HuH-7 (cell line): ENCODE results near the gene RPS6KA2.
"Not testable (repeated sequence)": the region's sequence is repeated elsewhere in the genome, so short reads cannot be mapped to it uniquely, and the experiment has no call there.

ENCODE experiments used
- DNase-seq: peaks from one replicate; pipeline ENCODE4 v3.0.0; 2011; ENCODE audit warnings: low spot score

Gene RPS6KA2

DNA sequence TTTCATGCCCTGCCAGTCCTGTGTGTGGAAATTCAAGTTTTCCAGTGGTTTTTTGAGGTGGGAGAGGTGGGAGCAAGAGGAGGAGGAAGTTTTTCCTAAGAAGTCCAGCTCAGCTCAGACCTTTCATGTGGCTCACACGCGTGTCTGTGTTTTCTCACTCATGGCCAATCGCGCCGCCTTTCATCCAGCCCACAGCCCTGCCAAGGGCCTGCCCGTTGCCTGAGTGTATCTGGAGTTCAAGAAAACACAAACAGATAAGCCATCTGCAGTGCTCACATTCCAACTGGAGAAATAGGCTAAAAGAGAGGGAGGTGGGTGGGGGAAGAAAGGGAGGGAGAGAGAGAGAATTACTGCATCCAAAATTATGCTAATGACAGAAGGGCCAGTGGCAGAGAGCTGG lies 231.7 kb downstream of the RPS6KA2 start:
- DNase-seq: no peak

DNA sequence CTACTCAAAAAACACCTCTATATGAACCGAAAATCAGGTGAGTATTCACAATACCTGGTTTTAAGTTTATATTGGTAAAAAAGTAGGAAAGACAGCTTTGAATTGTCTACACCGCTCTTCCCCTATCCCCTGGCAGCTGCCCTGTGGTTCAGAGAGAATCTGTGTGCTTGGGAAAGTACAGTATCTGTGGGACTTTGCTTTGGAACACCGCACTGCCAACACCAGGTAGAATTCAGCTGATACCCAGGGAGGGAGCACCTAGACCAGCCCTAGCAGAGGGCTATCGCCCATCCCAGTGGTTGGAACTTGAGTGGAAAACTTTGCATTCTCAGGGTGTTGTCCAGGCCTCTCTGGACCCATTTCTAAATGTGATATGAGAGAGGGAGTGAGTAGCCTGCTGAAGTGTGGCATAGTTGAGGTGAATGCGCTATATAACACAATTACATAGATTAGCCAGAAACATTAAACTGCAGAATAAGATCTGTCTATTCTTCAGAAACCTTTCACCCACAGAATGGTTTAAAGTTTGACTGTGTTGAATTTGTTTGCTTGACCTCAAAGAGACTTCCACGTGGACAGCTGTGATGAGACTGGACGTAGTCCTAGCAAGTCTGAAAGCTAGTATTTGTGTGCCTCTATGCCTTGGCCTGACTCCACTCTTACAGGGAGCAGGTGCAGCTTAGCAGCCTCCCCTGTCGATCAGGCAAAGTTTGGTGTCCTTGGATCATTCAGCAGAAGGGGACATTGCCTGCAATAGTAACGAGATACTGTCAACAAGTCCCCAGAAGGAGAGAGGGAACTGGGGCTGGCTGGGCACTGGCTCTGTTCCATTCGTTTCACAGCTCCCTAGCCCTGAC lies 232.8 kb downstream of the RPS6KA2 start:
- DNase-seq: no peak

DNA sequence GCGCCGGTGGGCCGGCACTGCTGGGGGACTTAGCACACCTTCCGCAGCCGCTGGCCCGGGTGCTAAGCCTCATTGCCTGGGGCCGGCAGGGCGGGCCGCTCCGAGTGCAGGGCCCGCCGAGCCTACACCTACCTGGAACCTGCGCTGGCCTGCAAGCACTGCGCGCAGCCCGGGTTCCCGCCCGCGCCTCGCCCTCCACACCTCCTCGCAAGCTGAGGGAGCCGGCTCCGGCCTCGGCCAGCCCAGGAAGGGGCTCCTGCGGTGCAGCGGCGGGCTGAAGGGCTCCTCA lies 233.6 kb downstream of the RPS6KA2 start:
- no peak for DNase-seq

DNA sequence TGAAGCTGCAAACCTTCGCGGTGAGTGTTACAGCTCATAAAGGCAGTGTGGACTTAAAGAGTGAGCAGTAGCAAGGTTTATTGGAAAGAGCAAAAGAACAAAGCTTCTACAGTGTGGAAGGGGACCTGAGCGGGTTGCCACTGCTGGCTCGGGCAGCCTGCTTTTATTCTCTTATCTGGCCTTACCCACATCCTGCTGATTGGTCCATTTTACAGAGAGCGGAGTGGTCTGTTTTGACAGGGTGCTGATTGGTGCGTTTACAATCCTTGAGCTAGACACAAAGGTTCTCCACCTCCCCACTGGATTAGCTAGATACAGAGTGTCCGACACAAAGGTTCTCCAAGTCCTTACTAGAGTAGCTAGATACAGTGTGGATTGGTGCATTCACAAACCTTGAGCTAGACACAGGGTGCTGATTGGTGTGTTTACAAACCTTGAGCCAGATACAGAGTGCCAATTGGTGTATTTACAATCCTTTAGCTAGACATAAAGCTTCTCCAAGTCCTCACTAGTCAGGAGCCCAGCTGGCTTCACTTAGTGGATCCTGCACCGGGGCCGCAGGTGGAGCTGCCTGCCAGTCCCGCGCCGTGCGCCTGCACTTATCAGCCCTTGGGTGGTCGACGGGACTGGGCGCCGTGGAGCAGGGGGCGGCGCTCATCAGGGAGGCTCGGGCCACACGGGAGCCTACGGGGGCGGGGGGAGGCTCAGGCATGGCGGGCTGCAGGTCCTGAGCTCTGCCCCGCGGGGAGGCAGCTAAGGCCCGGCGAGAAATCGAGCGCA lies 234.1 kb downstream of the RPS6KA2 start:
- DNase-seq: not testable (repeated sequence)

DNA sequence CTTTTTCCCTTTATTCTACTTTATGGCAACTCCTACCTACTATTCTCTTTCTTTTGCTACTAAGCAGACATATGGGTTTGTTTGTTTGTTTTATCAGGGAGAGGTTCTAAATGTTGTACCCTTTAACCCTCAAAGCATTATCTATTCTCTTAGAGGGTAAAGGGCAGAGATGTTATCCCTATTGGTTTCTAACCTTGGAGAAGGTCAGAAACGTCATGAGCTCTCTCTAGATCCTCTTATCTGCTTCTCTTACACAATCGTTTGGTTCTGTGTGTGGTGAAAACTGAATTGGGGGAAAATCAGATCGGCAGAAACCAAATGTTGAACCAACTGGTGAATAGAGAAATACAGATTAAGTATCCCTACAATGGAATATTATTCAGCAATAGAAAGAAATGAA lies 237.9 kb downstream of the RPS6KA2 start:
- DNase-seq: no peak

DNA sequence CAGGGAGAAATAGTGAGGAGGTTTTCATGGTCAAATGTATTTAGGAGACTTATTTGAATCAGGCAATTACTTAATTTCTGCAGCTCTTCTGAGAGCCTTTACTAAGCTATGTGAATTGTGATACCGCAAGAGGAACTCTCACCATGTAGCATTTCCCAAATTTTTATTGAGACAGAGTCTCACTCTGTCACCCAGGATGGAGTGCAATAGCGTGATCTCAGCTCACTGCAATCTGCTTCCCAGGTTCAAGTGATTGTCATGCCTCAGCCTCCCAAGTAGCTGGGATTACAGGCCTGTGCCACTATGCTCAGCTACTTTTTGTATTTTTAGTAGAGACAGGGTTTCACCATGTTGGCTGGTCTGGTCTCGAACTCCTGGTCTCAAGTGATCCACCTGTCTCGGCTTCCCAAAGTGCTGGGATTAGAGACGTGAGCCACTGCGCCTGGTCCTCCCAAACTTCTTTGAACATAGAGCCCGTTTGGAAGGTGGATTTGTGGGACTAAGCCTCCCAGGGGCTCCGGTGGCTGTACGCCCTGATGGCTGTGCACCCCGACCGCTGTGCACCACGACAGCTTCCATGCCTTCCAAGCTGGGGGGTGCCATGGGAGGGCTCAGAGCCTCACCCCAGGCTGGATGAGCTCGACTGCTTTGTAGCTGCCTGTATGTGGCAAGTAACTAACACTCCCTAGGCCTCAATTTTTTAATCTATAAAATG lies 238.6 kb downstream of the RPS6KA2 start:
- no peak for DNase-seq

DNA sequence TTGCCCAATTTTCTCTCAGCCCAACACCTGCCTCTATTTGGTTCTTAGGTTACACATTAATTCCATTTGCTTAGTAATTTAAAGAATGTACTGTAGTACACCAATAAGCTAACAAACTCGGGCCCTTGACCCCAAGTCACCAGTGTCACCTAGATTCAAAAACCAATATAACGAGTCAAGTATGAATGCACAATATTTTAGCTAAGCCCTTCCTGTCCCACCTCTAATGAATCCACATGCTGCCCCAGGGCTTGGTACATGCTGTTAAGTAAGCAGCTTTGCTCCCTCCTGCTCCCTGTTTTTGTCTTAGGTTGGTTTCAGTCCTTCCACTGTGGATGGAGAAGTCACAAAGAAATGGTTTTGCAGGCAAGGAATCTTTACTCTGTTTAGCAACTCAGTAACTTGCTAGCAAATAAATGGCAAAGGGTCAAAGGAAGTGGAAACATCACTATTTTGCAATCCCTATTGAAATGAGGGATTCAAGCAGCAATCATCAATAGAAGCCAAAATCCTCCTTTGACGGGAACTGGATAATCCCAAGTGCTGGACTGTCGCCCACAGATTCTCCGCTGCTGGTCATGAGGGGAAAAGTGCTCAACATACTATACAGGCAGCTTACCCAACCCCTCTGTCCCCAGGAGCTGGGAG lies 239.3 kb downstream of the RPS6KA2 start:
- DNase-seq: no peak

DNA sequence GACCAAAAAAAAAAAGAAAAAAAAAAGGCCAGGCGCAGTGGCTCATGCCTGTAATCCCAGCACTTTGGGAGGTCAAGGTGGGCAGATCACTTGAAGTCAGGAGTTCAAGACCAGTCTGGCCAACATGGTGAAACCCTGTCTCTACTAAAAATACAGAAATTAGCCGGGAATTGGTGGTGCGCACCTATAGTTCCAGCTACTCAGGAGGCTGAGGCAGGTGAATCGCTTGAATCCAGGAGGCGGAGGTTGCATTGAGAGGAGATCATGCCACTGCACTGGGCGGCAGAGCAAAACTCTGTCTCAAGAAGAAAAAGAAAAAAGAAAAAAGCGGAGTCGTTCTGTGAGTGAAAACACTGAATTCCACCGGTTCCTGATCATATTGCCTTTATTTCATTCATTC lies 240.0 kb downstream of the RPS6KA2 start:
- DNase-seq: not testable (repeated sequence)

DNA sequence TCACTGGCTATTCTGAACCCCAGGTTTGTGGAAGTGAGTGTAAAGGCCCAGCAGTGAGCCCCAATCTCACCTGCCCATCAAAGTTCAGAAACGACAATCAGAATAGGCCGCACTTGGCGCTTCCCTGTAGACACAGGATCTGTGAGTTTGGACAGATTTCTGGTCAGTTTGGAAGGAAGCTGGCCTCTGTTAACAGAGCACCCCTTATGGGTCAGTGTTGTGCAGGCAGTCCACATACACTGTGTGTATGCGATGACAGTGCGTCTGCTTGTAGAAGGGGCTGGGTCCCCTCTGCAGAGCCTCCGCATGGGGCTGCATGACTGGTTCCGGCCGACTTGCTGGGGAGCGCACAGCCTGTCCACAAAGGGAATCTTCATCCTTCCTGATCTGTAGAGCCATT lies 240.9 kb downstream of the RPS6KA2 start:
- DNase-seq: no peak

DNA sequence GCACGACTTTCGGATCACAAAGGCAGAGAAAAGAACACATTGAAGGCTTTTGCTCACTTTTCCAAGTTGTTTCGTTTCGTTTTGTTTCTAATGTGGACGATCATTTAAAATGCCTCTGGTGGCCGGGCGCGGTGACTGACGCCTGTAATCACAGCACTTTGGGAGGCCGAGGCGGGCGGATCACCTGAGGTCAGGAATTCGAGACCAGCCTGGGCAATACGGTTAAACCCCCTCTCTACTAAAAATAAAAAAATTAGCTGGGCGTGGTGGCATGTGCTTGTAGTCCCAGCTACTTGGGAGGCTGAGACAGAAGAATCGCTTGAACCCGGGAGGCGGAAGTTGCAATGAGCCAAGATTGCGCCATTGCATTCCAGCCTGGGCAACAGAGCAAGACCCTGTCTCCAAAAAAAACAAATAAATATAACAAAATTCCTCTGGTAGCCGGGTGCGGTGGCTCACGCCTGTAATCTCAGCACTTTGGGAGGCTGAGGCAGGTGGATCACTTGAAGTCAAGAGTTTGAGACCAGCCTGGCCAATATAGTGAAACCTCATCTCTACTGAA lies 243.2 kb downstream of the RPS6KA2 start:
- DNase-seq: not testable (repeated sequence)

DNA sequence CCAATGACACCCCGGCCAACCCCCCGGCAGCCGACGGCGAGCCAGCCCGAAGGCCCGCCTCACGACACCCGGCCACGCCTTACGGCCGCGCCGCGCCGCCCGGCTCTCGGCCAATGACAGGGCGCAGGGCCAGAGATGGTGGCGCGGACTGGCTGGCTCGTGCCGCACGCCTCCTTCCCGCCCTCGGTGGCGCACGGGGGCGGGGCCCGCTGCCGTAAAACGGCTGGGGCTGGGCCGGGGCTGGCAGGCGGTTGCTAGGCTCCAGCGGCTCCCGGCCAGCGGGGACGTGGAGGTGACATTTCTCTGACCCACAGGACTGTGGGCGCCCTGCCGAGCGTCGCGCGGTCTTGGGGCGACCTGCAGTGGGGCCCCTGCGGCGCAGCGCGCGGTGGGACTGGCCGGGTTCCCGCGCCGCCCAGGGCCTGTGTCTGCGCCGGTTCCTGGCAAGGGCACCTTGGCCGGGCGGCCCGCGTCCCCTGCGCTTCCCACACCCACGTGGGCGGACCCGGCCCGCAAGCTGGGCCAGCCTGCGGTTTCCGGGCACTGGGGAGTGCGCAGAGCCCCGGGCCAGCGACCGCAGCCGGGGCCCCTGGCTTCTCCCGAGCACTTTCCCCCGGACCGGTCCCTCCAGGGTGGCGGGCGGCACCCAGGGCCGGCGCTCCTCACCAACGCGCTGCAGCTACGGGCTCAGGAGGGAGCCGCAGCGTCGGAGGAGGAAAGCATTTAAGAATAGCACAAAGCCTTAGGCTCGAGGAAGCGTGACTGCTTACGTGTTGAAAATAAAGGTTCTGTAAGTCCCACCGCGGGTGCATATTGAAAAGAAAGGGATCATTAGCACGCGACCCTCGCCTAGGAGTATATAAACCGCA lies 243.9 kb downstream of the RPS6KA2 start, which contains the start of gene MPC1:
TSS of gene MPC1 (minus strand) at position 8 of the 869 bp plus-strand sequence. CDS start 64 bp downstream, outside the sequence.
- peak; percentile 98 for DNase-seq

DNA sequence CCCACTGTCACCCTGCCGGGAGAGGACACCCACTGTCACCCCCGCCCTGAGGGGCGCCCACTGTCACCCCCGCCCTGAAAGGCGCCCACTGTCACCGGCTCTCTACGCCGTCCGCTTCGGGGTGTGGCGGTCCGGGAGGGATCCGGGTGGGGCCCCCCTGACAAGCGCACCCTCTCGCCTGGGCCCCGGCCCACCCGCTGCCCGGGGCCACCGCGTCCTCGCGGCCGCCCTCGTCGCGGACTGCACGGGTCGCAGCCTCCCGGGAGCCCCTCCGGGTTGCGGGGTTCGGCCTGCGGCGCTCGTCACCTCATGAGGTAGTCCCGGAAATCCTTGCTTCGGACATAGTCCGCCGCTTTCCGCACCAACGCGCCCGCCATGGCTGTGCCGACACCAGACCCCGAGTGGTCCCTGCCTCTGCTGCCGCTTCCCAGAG lies 244.5 kb downstream of the RPS6KA2 start:
- DNase-seq: no peak

DNA sequence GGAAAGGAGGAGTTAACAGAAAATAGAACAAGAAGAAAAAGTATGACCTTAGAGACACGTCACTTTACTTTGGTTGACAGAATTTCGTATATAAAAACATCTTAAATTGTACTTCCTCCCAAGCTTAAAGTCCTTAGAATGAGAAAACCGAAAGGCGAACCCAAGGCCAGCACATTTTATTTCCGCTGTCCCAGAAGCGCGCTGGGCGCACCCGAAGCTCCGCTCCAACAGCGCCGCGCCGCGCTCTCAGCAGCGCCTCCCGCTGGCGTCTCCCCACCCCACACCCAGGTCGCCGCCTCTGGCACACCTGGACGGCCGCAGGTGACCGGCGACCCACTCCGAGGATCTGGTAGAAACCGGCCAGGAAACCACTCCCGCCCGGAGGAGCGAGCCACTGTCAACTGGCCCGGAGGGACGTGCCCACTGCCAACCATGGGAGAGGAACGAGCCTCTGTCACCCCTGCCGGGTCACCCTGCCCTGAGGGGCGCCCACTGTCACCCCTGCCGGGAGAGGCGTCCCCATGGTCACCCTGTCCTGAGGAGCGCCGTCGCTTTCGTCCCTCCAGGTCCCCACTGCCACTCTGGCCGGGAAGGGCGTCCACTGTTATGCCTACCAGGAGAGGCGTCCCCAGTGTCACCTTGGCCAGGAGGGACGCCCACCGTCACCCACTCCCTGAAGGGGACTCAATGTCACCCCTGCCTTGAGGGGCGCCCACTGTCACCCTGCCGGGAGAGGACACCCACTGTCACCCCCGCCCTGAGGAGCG lies 245.1 kb downstream of the RPS6KA2 start:
- DNase-seq: peak; percentile 79

DNA sequence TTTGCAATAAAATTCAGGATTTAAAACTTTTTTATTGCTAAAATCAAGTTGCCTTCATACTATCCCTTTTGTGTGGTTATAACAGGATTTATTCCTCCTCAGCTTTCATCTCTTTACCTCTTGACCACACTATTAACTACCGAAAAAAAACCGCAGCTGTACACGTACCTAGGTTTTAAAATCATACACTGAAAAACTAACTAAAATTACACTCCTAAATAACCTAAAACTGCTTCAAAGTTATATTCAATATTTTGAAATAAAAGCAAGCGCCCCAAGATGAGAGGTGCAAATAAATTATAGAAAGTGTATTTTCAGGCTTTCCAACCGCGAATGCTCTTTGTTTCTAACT lies 245.7 kb downstream of the RPS6KA2 start:
- no peak for DNase-seq

DNA sequence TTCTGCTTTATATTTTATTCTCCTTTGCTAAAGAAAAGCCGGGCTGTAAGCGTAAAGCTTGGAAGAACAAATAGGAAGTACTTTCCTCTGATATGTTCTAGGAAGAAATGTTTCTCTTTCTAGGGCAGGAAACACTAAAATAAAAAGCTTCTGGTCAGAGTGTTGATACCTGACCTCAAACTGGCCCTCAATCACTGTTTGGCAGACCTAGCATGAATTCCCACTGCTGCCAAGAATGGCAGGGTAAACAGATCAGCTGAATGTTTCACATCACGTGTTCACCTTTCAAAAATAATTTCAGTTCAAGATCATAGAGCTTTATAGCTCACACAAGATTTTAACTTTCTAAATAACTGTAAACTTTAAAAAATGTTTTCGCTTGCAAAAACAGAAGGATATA lies 247.3 kb downstream of the RPS6KA2 start:
- no peak for DNase-seq

DNA sequence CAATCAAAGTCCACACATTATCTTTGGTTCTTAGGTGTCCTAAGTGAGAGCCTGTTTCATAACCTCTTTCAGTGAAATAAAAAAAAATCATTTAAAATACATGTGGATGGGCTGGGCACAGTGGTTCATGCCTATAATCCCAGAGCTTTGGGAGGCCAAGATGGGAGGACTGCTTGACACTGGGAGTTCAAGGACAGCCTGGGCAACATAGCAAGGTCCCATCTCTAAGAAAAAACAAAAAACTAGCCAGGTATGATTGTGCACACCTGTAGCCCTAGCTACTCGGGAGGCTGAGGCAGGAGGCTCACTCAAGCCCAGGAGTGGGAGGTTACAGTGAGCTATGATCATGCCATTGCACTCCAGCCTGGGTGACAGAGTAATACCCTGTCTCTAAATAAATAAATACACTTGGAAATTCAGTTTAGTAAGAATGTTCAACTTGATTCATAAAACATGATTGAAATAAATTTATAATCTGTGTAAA lies 247.9 kb downstream of the RPS6KA2 start:
- DNase-seq: no peak

DNA sequence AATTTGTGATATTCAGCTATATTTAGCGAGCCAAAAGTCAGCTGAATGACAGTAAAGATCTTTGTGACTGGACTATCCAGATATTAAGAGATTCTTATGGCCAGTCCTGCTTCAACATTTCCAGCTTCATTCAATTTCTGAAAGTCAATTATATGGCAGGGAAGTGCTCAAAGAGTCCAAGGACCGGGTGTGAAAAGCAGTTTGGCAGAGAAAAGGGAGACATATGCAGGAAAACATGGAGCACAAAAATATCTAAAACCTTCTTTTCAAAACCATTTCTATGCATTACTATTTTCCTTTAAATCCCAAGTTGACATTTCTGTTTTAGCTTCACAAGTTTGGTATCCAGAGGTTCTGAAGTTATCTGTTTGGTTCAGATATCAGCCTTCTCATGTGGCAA lies 249.3 kb downstream of the RPS6KA2 start:
- DNase-seq: no peak

DNA sequence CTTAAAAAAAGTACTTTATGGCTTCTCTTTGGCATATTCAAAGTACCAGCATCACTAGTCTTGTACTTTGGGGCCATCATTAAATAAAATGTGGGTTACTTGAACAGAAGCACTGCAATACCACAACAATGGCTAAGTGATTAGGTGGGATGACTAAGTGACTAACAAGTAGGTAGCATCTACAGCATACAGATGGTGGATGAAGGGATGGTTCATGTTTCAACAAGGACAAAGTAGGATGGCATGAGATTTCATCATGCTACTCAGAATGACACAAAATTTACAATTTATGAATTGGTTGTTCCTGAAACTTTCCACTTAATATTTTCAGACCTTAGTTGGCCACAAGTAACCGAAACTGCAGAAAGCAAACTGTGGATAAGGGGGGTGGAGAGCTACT lies 252.0 kb downstream of the RPS6KA2 start:
- no peak for DNase-seq

DNA sequence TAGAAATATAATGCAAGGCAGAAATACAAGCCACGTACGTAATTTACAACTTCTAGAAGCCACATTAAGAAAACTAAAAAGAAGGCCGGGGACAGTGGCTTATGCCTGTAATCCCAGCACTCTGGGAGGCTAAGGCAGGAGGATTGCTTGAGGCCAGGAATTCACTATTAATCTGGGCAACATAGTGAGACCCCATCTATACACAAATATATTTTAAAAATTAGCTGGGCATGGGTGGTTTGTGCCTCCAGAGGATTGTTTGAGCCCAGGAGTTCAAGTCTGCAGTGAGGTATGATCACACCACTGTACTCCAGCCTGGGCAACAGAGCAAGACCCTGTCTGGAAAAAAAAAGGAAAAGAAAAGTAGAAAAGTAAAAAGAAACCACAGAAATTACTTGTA lies 256.6 kb downstream of the RPS6KA2 start:
- DNase-seq: no peak

DNA sequence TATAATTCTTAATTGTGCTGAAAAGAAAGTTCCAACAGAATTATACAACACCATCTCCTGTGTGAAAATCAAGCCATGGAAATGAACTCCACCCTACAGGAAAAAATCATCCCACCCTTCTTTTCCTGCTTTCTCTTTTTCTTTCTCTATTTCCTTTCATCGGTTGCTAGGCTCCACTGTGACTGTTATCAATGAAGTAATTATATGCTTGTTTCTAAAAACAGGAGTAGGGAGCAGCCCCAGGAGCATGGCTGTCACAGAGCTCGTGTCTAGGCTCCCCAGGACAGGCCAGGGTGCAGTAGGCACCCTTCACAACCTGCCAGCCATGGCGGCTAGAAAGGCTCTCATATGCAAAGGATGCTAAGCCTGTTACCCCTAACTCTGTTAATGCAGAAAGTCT lies 257.3 kb downstream of the RPS6KA2 start:
- no peak for DNase-seq
